Measurements from ENCODE around the gene USP50.
"Not testable (repeated sequence)": the region's sequence is repeated elsewhere in the genome, so short reads cannot be mapped to it uniquely, and the experiment has no call there.

The USP50 gene

DNA sequence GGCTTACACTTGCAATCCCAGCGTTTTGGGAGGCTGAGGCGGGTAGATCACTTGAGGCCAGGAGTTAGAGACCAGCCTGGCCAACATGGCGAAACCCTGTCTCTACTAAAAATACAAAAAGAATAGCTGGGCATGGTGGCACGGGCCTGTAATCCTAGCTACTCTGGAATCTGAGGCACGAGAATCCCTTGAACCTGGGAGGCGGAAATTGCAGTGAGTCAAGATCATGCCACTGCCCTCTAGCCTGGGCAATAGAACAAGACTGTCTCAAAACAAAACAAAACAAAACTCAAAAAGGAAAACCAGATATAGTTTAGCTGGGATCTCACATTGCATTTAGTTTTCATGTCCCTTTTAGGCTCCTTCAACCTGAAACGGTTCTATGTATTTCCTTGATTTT, 2.9 kb upstream of the USP50 start:
- Histone ChIP-seq H3K9me3 (ENCODE audit: control insufficient read depth, insufficient read depth, low read length) (no peaks in the 10 kb centered on the region), H3K27me3 (ENCODE audit: control insufficient read depth, insufficient read depth, low read length) (no peaks in the 10 kb centered on the region), H3K4me3 (ENCODE audit: low read depth, low read length) (no peak overlapping the region), H3K36me3 (ENCODE audit: control insufficient read depth, insufficient read depth, low read length) (no peaks in the 10 kb centered on the region), H3K9ac (ENCODE audit: low read depth, low read length) (no peak overlapping the region), H3K4me1 (ENCODE audit: control insufficient read depth, insufficient read depth, low read length) (no peaks in the 10 kb centered on the region)

DNA sequence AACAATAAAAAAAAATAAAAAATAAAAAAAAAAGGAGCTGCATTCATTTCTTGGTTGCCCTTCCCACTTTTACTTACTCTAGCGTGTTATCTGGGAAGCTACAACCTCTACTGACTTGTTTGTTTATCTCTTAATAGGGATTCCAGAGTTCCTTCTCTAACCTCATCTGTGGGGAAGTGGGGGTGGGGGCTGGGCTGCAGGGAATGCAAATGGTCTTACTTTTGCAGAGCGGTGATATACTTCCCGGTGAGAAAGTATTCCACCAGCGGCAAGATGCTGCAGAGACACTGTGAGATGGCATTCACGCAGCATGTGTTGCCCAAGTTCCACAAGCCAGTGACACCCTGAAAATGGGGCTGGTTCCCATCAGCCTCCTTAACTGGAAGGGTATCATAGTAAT, 2.1 kb downstream of the USP50 start:
- Histone ChIP-seq H3K4me1 (ENCODE audit: control insufficient read depth, insufficient read depth, low read length) (no peaks in the 10 kb centered on the region), H3K9ac (ENCODE audit: low read depth, low read length) (no peak overlapping the region), H3K36me3 (ENCODE audit: control insufficient read depth, insufficient read depth, low read length) (no peaks in the 10 kb centered on the region), H3K9me3 (ENCODE audit: control insufficient read depth, insufficient read depth, low read length) (no peaks in the 10 kb centered on the region), H3K27me3 (ENCODE audit: control insufficient read depth, insufficient read depth, low read length) (no peaks in the 10 kb centered on the region), H3K4me3 (ENCODE audit: low read depth, low read length) (no peak overlapping the region)

DNA sequence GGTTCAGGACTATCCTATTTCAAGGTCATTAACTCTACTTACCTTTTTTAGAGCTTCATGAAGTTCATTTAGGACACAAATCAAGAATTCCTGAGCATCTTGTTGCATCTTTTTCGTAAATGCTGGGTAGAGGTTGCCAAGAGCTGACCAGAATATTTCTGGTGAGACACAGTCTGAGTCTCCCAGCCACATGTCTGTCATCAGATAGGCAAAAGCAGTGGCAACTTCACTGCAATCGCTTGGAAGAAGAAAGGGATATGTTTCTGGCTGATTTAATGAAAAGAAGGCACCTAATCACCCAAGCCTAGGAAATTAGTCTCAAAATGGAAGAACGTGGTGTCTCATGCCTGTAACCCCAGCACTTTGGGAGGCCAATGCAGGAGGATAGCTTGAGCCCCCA, 2.9 kb downstream of the USP50 start:
- no peaks in the 10 kb centered on the region for H3K27me3 ChIP-seq (ENCODE audit: control insufficient read depth, insufficient read depth, low read length)
- H3K4me1 ChIP-seq (ENCODE audit: control insufficient read depth, insufficient read depth, low read length): no peaks in the 10 kb centered on the region
- H3K4me3 ChIP-seq (ENCODE audit: low read depth, low read length): no peak overlapping the region
- no peaks in the 10 kb centered on the region for H3K36me3 ChIP-seq (ENCODE audit: control insufficient read depth, insufficient read depth, low read length)
- no peaks in the 10 kb centered on the region for H3K9me3 ChIP-seq (ENCODE audit: control insufficient read depth, insufficient read depth, low read length)
- H3K9ac ChIP-seq (ENCODE audit: low read depth, low read length): no peak overlapping the region

DNA sequence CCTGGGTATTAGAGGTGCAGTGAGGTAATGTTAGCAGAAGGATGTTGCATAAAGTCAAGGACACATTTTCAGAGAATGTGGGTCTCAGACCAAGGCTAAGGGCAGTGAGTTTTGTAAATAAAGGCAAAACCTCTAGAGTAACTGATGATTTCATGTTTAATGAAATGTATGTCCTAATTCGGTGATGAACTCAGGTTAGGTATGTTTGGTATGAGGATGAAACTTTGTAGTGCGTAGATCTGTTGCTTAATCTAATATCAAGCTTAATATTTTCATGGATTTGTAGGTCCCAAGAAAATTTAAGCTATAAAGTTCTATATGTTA, 3.6 kb downstream of the USP50 start:
- Histone ChIP-seq H3K4me3 (ENCODE audit: low read depth, low read length) (no peak overlapping the region), H3K9ac (ENCODE audit: low read depth, low read length) (no peak overlapping the region), H3K4me1 (ENCODE audit: control insufficient read depth, insufficient read depth, low read length) (no peaks in the 10 kb centered on the region), H3K36me3 (ENCODE audit: control insufficient read depth, insufficient read depth, low read length) (no peaks in the 10 kb centered on the region), H3K27me3 (ENCODE audit: control insufficient read depth, insufficient read depth, low read length) (no peaks in the 10 kb centered on the region), H3K9me3 (ENCODE audit: control insufficient read depth, insufficient read depth, low read length) (no peaks in the 10 kb centered on the region)

DNA sequence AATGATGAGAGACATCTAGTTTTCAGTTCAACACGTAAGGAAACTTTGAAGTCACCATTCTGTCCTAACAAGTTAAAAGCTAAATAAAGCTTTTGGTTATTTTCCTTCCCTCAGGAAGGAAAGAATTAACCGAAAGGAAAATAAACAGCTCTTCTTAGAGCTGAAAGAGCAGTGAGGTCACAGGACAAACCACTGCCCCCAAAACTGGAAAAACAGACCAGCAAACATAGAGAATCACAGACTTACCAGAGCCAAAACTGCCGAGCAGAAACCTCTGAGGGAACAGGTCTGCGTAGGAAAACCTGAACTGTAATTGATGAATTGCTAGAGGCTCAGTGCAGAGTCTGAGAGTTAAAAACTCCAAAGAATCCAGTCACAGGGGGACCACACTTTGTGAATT, 14.7 kb downstream of the USP50 start:
- H3K4me3 ChIP-seq (ENCODE audit: low read depth, low read length): no peak overlapping the region
- no peaks in the 10 kb centered on the region for H3K36me3 ChIP-seq (ENCODE audit: control insufficient read depth, insufficient read depth, low read length)
- no peaks in the 10 kb centered on the region for H3K4me1 ChIP-seq (ENCODE audit: control insufficient read depth, insufficient read depth, low read length)
- no peaks in the 10 kb centered on the region for H3K27me3 ChIP-seq (ENCODE audit: control insufficient read depth, insufficient read depth, low read length)
- H3K9ac ChIP-seq (ENCODE audit: low read depth, low read length): no peak overlapping the region
- no peaks in the 10 kb centered on the region for H3K9me3 ChIP-seq (ENCODE audit: control insufficient read depth, insufficient read depth, low read length)

DNA sequence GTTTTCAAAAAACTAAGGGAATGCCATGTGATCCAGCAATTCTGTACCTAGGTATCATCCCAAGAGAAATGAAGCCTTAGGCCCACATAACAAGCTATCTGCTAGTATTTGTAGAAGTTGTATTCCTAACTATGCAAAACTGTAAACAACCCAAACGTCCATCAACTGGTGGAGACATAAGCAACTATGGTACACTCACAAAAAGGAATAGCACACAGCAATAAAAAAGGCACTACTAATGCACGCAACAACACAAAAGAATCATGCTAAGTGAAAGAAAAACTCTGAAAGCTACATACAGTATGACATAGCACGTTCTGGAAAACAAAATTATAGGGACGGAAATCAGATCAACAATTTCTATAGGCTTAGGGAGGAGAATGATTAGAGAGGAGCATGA, 15.3 kb downstream of the USP50 start:
- Histone ChIP-seq H3K4me1 (ENCODE audit: control insufficient read depth, insufficient read depth, low read length) (no peaks in the 10 kb centered on the region), H3K4me3 (ENCODE audit: low read depth, low read length) (no peak overlapping the region), H3K36me3 (ENCODE audit: control insufficient read depth, insufficient read depth, low read length) (no peaks in the 10 kb centered on the region), H3K9ac (ENCODE audit: low read depth, low read length) (no peak overlapping the region), H3K27me3 (ENCODE audit: control insufficient read depth, insufficient read depth, low read length) (no peaks in the 10 kb centered on the region), H3K9me3 (ENCODE audit: control insufficient read depth, insufficient read depth, low read length) (no peaks in the 10 kb centered on the region)

DNA sequence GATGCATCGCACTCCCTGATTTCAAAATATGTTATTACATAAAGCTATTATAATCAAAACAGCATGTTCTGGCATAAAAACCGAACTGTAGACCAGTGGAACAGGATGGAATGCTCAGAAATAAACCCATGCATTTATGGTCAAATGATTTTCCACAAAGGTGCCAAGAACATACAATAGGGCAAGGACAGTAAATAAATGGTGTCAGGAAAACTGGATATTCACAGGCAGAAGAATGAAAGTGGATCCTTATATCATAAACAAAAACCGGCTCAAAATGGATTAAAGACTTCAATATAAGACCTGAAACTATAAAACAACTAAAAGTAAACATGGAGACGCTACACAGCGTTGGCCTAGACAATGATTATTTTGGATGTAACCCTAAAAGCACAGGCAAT, 22.6 kb downstream of the USP50 start:
- Histone ChIP-seq H3K27me3 (ENCODE audit: control insufficient read depth, insufficient read depth, low read length) (no peaks in the 10 kb centered on the region), H3K4me1 (ENCODE audit: control insufficient read depth, insufficient read depth, low read length) (no peaks in the 10 kb centered on the region), H3K4me3 (ENCODE audit: low read depth, low read length) (no peak overlapping the region), H3K9me3 (ENCODE audit: control insufficient read depth, insufficient read depth, low read length) (no peaks in the 10 kb centered on the region), H3K36me3 (ENCODE audit: control insufficient read depth, insufficient read depth, low read length) (no peaks in the 10 kb centered on the region), H3K9ac (ENCODE audit: low read depth, low read length) (no peak overlapping the region)

DNA sequence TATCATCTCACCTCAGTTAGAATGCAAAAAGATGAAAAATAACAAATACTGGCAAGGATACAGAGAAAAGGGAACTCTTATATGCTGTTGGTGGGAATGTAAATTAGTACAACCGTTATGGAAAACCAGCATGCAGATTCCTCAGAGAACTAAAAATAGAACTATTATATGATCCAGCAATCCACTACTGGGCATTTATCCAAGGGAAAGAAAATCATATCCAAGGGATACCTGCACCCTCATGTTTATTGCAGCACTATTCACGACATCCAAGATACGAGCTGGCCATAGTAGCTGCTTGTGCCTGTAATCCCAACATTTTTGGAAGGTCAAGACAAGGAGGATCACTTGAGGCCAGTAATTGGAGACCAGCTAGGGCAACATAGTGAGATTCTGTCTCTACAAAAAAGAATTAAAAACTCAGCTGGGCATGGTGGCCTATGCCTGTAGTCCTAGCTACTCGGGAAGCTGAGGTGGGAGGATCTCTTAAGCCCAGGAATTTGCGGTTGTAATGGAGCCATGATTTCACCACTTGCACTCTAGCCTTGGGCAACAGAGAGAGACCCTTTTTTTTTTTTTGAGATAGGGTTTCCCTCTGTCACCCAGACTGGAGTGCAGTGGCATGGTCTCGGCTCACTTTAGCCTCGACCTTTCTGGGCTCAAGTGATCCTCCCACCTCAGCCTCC, 26.6 kb downstream of the USP50 start:
- Histone ChIP-seq H3K27me3 (ENCODE audit: control insufficient read depth, insufficient read depth, low read length) (no peaks in the 10 kb centered on the region), H3K36me3 (ENCODE audit: control insufficient read depth, insufficient read depth, low read length) (no peaks in the 10 kb centered on the region), H3K9ac (ENCODE audit: low read depth, low read length) (no peak overlapping the region), H3K9me3 (ENCODE audit: control insufficient read depth, insufficient read depth, low read length) (no peaks in the 10 kb centered on the region), H3K4me3 (ENCODE audit: low read depth, low read length) (no peak overlapping the region), H3K4me1 (ENCODE audit: control insufficient read depth, insufficient read depth, low read length) (no peaks in the 10 kb centered on the region)

DNA sequence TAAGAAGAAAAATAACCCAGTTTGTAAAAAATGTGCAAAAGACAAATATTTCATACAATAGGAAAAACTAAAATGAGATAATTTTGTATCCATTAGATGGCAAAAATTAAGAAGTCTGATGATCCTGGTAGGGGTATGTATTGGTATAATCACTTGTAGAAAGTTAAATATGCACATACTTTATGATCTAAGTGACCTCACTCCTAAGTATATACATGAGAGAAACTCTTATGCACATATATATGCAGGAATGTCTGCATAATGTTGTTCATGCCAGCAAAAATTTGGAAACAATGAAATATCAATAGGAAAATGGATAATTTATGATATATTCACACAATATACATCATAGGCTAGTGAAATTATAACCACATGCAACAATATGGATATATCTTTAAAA, 33.5 kb downstream of the USP50 start:
- H3K4me1 ChIP-seq (ENCODE audit: control insufficient read depth, insufficient read depth, low read length): no peaks in the 10 kb centered on the region
- H3K9ac ChIP-seq (ENCODE audit: low read depth, low read length): no peak overlapping the region
- H3K27me3 ChIP-seq (ENCODE audit: control insufficient read depth, insufficient read depth, low read length): no peaks in the 10 kb centered on the region
- no peak overlapping the region for H3K4me3 ChIP-seq (ENCODE audit: low read depth, low read length)
- H3K9me3 ChIP-seq (ENCODE audit: control insufficient read depth, insufficient read depth, low read length): no peaks in the 10 kb centered on the region
- no peaks in the 10 kb centered on the region for H3K36me3 ChIP-seq (ENCODE audit: control insufficient read depth, insufficient read depth, low read length)

DNA sequence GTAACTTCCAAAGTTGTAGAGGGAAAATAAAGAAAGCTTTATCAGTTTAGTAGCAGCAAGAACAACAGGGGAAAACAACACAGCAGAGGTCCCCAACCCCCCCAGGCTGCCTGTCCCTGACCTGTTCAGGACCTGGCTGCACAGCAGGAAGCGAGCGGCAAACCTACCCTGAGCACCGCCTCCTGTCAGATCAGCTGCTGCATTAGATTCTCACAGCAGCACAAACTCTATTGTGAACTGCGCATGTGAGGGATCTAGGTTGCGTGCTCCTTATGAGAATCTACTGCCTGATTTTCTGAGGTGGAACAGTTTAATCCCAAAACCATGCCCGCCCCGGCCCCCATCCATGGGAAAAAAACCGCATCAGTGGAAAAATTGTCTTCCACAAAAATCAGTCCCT, 40.3 kb downstream of the USP50 start:
- H3K36me3 ChIP-seq (ENCODE audit: control insufficient read depth, insufficient read depth, low read length): no peaks in the 10 kb centered on the region
- no peak overlapping the region for H3K9ac ChIP-seq (ENCODE audit: low read depth, low read length)
- H3K27me3 ChIP-seq (ENCODE audit: control insufficient read depth, insufficient read depth, low read length): no peaks in the 10 kb centered on the region
- H3K4me1 ChIP-seq (ENCODE audit: control insufficient read depth, insufficient read depth, low read length): no peaks in the 10 kb centered on the region
- no peaks in the 10 kb centered on the region for H3K9me3 ChIP-seq (ENCODE audit: control insufficient read depth, insufficient read depth, low read length)
- H3K4me3 ChIP-seq (ENCODE audit: low read depth, low read length): no peak overlapping the region

DNA sequence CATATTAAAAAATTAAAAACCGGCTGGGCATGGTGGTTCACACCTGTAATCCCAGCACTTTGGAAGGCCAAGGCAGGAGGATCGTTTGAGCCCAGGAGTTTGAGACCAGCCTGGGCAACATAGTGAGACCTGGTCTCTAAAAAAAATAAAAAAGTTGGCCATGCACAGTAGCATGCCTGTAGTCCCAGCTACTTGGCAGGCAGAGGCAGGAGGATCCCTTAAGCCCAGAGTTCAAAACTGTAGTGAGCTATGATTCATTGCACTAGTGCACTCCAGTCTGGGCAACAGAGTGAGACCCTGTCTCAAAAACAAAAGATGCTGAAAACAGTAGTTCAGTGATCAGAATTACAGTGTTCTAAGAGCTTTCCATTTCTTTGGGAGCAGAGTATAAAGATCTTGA, 40.8 kb downstream of the USP50 start:
- H3K36me3 ChIP-seq (ENCODE audit: control insufficient read depth, insufficient read depth, low read length); H3K4me3 ChIP-seq (ENCODE audit: low read depth, low read length); H3K9me3 ChIP-seq (ENCODE audit: control insufficient read depth, insufficient read depth, low read length); H3K9ac ChIP-seq (ENCODE audit: low read depth, low read length); H3K4me1 ChIP-seq (ENCODE audit: control insufficient read depth, insufficient read depth, low read length); H3K27me3 ChIP-seq (ENCODE audit: control insufficient read depth, insufficient read depth, low read length): not testable (repeated sequence)

DNA sequence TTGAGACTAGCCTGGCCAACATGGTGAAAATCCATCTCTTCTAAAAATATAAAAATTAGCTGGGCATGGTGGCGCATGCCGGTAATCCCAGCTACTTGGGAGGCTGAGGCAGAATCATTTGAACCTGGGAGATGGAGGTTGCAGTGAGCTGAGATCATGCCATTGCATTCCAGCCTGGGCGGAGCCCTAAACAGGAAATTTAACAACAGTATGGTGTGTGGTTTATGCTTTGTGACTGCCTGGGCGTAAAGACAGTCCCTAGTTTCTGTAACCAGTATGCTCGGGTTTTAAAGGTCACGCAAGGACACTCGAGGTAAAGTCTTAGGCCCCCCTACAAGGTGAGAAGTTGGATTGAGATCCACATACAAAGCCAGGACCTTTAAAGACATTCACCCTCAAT, 43.3 kb downstream of the USP50 start:
- no peaks in the 10 kb centered on the region for H3K9me3 ChIP-seq (ENCODE audit: control insufficient read depth, insufficient read depth, low read length)
- no peaks in the 10 kb centered on the region for H3K36me3 ChIP-seq (ENCODE audit: control insufficient read depth, insufficient read depth, low read length)
- H3K4me3 ChIP-seq (ENCODE audit: low read depth, low read length): no peak overlapping the region
- no peaks in the 10 kb centered on the region for H3K27me3 ChIP-seq (ENCODE audit: control insufficient read depth, insufficient read depth, low read length)
- H3K9ac ChIP-seq (ENCODE audit: low read depth, low read length): no peak overlapping the region
- no peaks in the 10 kb centered on the region for H3K4me1 ChIP-seq (ENCODE audit: control insufficient read depth, insufficient read depth, low read length)

DNA sequence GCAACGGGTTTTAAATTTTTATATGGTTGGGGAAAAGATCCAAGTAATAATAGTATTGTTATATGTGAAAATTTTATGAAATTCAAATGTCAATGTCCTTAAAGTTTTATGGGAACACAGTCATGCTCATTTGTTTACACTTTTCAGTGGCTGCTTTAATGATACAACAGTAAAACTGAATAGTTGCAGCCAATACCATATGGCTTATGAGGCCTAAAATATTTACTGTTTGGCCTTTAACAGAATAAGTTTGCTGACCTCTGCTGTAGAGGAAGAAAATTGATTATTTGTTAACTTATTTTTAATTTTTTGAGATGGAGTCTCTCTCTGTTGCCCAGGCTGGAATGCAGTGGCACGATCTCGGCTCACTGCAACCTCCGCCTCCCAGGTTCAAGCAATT, 44.7 kb downstream of the USP50 start:
- no peaks in the 10 kb centered on the region for H3K36me3 ChIP-seq (ENCODE audit: control insufficient read depth, insufficient read depth, low read length)
- no peaks in the 10 kb centered on the region for H3K27me3 ChIP-seq (ENCODE audit: control insufficient read depth, insufficient read depth, low read length)
- H3K4me1 ChIP-seq (ENCODE audit: control insufficient read depth, insufficient read depth, low read length): no peaks in the 10 kb centered on the region
- H3K9ac ChIP-seq (ENCODE audit: low read depth, low read length): no peak overlapping the region
- H3K4me3 ChIP-seq (ENCODE audit: low read depth, low read length): no peak overlapping the region
- H3K9me3 ChIP-seq (ENCODE audit: control insufficient read depth, insufficient read depth, low read length): no peaks in the 10 kb centered on the region

Data from iPS-15b (cell line).